ENCODE measurements around the gene BABAM2. TPM values are rescaled to one million over a fixed set of nuclear protein-coding genes. Genes with fewer than 3 reads are reported as not detected.

The BABAM2 gene
- total RNA-seq, 2 experiments from 2014 or later, result 19.7 to 33.2 TPM

DNA sequence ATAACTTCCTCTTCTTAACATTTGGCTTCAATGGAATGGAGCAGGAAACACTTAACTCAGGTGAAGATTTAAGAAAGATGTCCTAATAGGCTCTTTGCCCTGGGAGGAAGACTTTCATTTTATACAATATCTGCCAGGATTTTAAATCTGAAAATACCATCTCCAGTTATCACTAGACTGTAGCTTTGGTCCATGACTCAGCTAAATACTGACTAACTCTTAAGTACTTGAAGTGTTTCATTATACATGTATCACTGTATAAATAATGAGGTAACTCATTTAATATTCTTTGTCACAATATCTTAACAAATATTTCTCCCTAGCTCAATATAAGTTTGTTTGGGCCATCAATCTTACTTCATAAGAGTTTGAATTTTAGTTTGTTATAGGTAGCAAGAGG lies 35.1 kb upstream of the BABAM2 start:
- no peaks in the 10 kb centered on the region for H3K9me2 ChIP-seq (ENCODE audit: insufficient read depth, low read length)
- no peak overlapping the region for H3K27ac ChIP-seq (ENCODE audit: low read depth, low read length, poor library complexity, severe bottlenecking)
- no TSS peak for BruUV-seq (replicated peaks)
- ChIA-PET CTCF (ENCODE audit: unreplicated experiment) (no interaction called here), POLR2A (no interaction called here)
- H2AFZ ChIP-seq (ENCODE audit: low read length), result no peak overlapping the region
- intact Hi-C loops (cut with micrococcal nuclease; ENCODE audit: unreplicated experiment), result no loop called here
- H3K9me3 ChIP-seq (ENCODE audit: low read length), result peaks cover 11% of the 10 kb centered on the region; the same call in 1 of the 2 replicates
- no peaks in the 10 kb centered on the region for H4K20me1 ChIP-seq (ENCODE audit: insufficient read depth, low read length)
- no peaks in the 10 kb centered on the region for H3K4me1 ChIP-seq (ENCODE audit: insufficient read depth, low read length, poor library complexity, severe bottlenecking)
- H3K4me3 ChIP-seq (ENCODE audit: low read depth, low read length, poor library complexity, severe bottlenecking), result no peak overlapping the region
- DNase-seq (ENCODE audit: low spot score), result no peak
- H3K79me2 ChIP-seq (ENCODE audit: insufficient read depth, low read depth, low read length), result no peaks in the 10 kb centered on the region
- H3K4me2 ChIP-seq (ENCODE audit: low read length), result no peak overlapping the region
- H3K36me3 ChIP-seq (ENCODE audit: insufficient read depth, low read length), result no peaks in the 10 kb centered on the region
- TF ChIP-seq EZH2phosphoT487 (IDR thresholded peaks at IDR 0.05; ENCODE audit: borderline replicate concordance, low read depth, low read length), result no peak

DNA sequence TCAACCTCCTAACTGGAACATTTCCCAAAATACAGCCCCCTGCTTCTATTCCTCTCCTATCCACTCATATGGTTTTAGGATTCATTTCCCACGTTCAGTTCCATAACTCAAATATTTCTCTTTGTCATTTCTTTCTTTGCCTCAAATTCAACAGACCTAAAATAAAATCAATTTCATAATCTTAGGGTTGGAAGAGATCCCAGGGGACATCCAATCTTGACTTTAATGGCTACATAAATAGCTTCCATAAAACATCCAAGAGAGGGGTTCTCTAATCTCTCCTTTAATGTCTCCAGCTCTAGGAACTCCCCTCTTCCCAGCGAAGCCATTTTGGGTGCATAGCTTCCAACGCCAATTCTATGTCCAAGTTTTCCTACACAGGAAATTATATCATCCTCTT lies 34.1 kb upstream of the BABAM2 start:
- no TSS peak for BruUV-seq (replicated peaks)
- no peaks in the 10 kb centered on the region for H3K36me3 ChIP-seq (ENCODE audit: insufficient read depth, low read length)
- peaks cover 11% of the 10 kb centered on the region; the same call in 1 of the 2 replicates for H3K9me3 ChIP-seq (ENCODE audit: low read length)
- POLR2A ChIA-PET, result no interaction called here
- intact Hi-C loops (cut with micrococcal nuclease; ENCODE audit: unreplicated experiment), result no loop called here
- H3K9me2 ChIP-seq (ENCODE audit: insufficient read depth, low read length), result no peaks in the 10 kb centered on the region
- no peaks in the 10 kb centered on the region for H4K20me1 ChIP-seq (ENCODE audit: insufficient read depth, low read length)
- H3K27ac ChIP-seq (ENCODE audit: low read depth, low read length, poor library complexity, severe bottlenecking), result no peak overlapping the region
- no peak overlapping the region for H3K4me2 ChIP-seq (ENCODE audit: low read length)
- CTCF ChIA-PET (ENCODE audit: unreplicated experiment), result no interaction called here
- no peak overlapping the region for H2AFZ ChIP-seq (ENCODE audit: low read length)
- no peak overlapping the region for H3K4me3 ChIP-seq (ENCODE audit: low read depth, low read length, poor library complexity, severe bottlenecking)
- H3K79me2 ChIP-seq (ENCODE audit: insufficient read depth, low read depth, low read length), result no peaks in the 10 kb centered on the region
- H3K4me1 ChIP-seq (ENCODE audit: insufficient read depth, low read length, poor library complexity, severe bottlenecking), result no peaks in the 10 kb centered on the region
- no peak for DNase-seq (ENCODE audit: low spot score)
- TF ChIP-seq, protein P1, sequence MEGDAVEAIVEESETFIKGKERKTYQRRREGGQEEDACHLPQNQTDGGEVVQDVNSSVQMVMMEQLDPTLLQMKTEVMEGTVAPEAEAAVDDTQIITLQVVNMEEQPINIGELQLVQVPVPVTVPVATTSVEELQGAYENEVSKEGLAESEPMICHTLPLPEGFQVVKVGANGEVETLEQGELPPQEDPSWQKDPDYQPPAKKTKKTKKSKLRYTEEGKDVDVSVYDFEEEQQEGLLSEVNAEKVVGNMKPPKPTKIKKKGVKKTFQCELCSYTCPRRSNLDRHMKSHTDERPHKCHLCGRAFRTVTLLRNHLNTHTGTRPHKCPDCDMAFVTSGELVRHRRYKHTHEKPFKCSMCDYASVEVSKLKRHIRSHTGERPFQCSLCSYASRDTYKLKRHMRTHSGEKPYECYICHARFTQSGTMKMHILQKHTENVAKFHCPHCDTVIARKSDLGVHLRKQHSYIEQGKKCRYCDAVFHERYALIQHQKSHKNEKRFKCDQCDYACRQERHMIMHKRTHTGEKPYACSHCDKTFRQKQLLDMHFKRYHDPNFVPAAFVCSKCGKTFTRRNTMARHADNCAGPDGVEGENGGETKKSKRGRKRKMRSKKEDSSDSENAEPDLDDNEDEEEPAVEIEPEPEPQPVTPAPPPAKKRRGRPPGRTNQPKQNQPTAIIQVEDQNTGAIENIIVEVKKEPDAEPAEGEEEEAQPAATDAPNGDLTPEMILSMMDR (conservative IDR thresholded peaks at IDR 0.05; ENCODE audit: low read length), result no peak
- TF ChIP-seq EZH2phosphoT487 (IDR thresholded peaks at IDR 0.05; ENCODE audit: borderline replicate concordance, low read depth, low read length), result no peak

DNA sequence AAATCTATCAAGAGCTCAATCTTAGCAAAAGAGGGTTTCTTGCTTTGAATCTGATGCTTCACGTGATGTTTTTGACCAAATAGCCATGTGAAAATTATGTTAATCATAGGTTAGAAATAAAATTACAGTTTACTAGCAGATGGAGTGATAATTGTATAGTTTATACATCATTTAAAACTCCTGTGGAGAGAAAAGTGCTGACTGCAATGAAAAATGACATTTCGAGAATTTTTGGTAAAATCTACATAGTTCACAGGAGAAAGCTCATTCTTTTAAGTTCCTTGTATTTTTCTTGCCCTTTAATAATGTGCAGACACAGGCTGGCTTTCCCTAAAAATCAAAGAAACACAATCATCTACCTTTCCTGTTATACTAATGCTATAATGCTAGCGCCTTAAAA lies 33.6 kb upstream of the BABAM2 start:
- TF ChIP-seq EZH2phosphoT487 (IDR thresholded peaks at IDR 0.05; ENCODE audit: borderline replicate concordance, low read depth, low read length), result no peak
- TF ChIP-seq, protein P1 (conservative IDR thresholded peaks at IDR 0.05; ENCODE audit: low read length), result no peak
- Histone ChIP-seq H3K4me1 (ENCODE audit: insufficient read depth, low read length, poor library complexity, severe bottlenecking) (no peaks in the 10 kb centered on the region), H3K4me2 (ENCODE audit: low read length) (no peak overlapping the region), H3K9me2 (ENCODE audit: insufficient read depth, low read length) (no peaks in the 10 kb centered on the region), H2AFZ (ENCODE audit: low read length) (no peak overlapping the region), H3K36me3 (ENCODE audit: insufficient read depth, low read length) (no peaks in the 10 kb centered on the region), H4K20me1 (ENCODE audit: insufficient read depth, low read length) (no peaks in the 10 kb centered on the region), H3K27ac (ENCODE audit: low read depth, low read length, poor library complexity, severe bottlenecking) (no peak overlapping the region), H3K9me3 (ENCODE audit: low read length) (peaks cover 11% of the 10 kb centered on the region; the same call in 1 of the 2 replicates), H3K4me3 (ENCODE audit: low read depth, low read length, poor library complexity, severe bottlenecking) (no peak overlapping the region), H3K79me2 (ENCODE audit: insufficient read depth, low read depth, low read length) (no peaks in the 10 kb centered on the region)
- BruUV-seq (replicated peaks), result no TSS peak
- no peak for DNase-seq (ENCODE audit: low spot score)
- CTCF ChIA-PET (ENCODE audit: unreplicated experiment), result no interaction called here
- POLR2A ChIA-PET, result interaction anchor here (0.7 kb wide), 1 partner anchor 33 kb away, joined by 4 read pairs; no protein-coding TSS in a partner anchor
- intact Hi-C loops (cut with micrococcal nuclease; ENCODE audit: unreplicated experiment), result no loop called here
